H9 (cell line): Measurements from ENCODE around the gene DDX47. TPM values are rescaled to one million over a fixed set of nuclear protein-coding genes. Genes with fewer than 3 reads are reported as not detected.

Experiments
- DNase-seq: peaks from one replicate; pipeline ENCODE4 v3.0.0-alpha.2; 2017
- H2AFZ ChIP-seq: one replicate; pipeline ENCODE4 v1.6.1; 2013; ENCODE audit warnings: mild to moderate bottlenecking, low read length, control low read depth, moderate library complexity
- H2AK5ac ChIP-seq: 2 replicates; pipeline ENCODE4 v1.6.1; 2013; ENCODE audit warnings: low read length, control low read depth, mixed read lengths; ENCODE audit not compliant: insufficient read length
- H2BK120ac ChIP-seq: one replicate; pipeline ENCODE4 v1.6.1; 2013; ENCODE audit warnings: low read depth, mild to moderate bottlenecking, low read length, control low read depth, inconsistent platforms; ENCODE audit not compliant: poor library complexity, severe bottlenecking
- H2BK12ac ChIP-seq: 2 replicates; pipeline ENCODE4 v1.6.1; 2013; ENCODE audit warnings: low read length, control low read depth, mixed read lengths, low read depth; ENCODE audit not compliant: insufficient read length
- H2BK15ac ChIP-seq: 2 replicates; pipeline ENCODE4 v1.6.1; 2013; ENCODE audit warnings: low read depth, low read length, control low read depth
- H2BK20ac ChIP-seq: one replicate; pipeline ENCODE4 v1.6.1; 2013; ENCODE audit warnings: low read depth, mild to moderate bottlenecking, low read length, control low read depth, inconsistent platforms; ENCODE audit not compliant: poor library complexity, severe bottlenecking
- H2BK5ac ChIP-seq: 2 replicates; pipeline ENCODE4 v1.6.1; 2013; ENCODE audit warnings: low read length, control low read depth, mixed read lengths; ENCODE audit not compliant: insufficient read length
- H3K14ac ChIP-seq: 2 replicates; pipeline ENCODE4 v1.6.1; 2013; ENCODE audit warnings: low read length, control low read depth; ENCODE audit not compliant: insufficient read depth
- H3K18ac ChIP-seq: 2 replicates; pipeline ENCODE4 v1.6.1; 2013; ENCODE audit warnings: low read depth, mild to moderate bottlenecking, mixed read lengths, low read length, control low read depth; ENCODE audit not compliant: insufficient read length
- H3K23ac ChIP-seq: 2 replicates; pipeline ENCODE4 v1.6.1; 2013; ENCODE audit warnings: low read length, control low read depth, mixed read lengths, low read depth; ENCODE audit not compliant: insufficient read length
- H3K23me2 ChIP-seq: 2 replicates; pipeline ENCODE4 v1.6.1; 2013; ENCODE audit warnings: low read depth, mild to moderate bottlenecking, mixed read lengths, low read length, control low read depth; ENCODE audit not compliant: insufficient read length, poor library complexity, severe bottlenecking
- H3K27ac ChIP-seq: 2 replicates; pipeline ENCODE4 v1.5.1; 2013; ENCODE audit warnings: low read length, control low read depth, mixed read lengths, low read depth; ENCODE audit not compliant: insufficient read length
- H3K27me3 ChIP-seq: 2 replicates; pipeline ENCODE4 v1.6.1; 2013; ENCODE audit warnings: low read length, control low read depth, inconsistent platforms; ENCODE audit not compliant: insufficient read depth
- H3K4ac ChIP-seq: 2 replicates; pipeline ENCODE4 v1.6.1; 2013; ENCODE audit warnings: low read depth, mild to moderate bottlenecking, control low read depth, inconsistent platforms, low read length, moderate library complexity
- H3K4me1 ChIP-seq: 2 replicates; pipeline ENCODE4 v1.6.1; 2013; ENCODE audit warnings: low read length, control low read depth, inconsistent platforms; ENCODE audit not compliant: insufficient read depth
- H3K4me2 ChIP-seq: 2 replicates; pipeline ENCODE4 v1.6.1; 2013; ENCODE audit warnings: low read length, control low read depth, mixed read lengths; ENCODE audit not compliant: insufficient read length, insufficient read depth
- H3K56ac ChIP-seq: 2 replicates; pipeline ENCODE4 v1.6.1; 2013; ENCODE audit warnings: low read depth, mild to moderate bottlenecking, mixed read lengths, low read length, control low read depth; ENCODE audit not compliant: insufficient read length
- H3K79me1 ChIP-seq: 2 replicates; pipeline ENCODE4 v1.6.1; 2013; ENCODE audit warnings: low read depth, mild to moderate bottlenecking, moderate library complexity, low read length, control low read depth, inconsistent platforms; ENCODE audit not compliant: insufficient read depth, poor library complexity, severe bottlenecking
- H3K79me2 ChIP-seq: 2 replicates; pipeline ENCODE4 v1.6.1; 2013; ENCODE audit warnings: low read length, control low read depth, inconsistent platforms; ENCODE audit not compliant: insufficient read depth
- H3K9ac ChIP-seq: 2 replicates; pipeline ENCODE4 v1.6.1; 2013; ENCODE audit warnings: low read length, control low read depth, mixed read lengths; ENCODE audit not compliant: insufficient read length; ENCODE audit errors: extremely low read depth
- H3K9me3 ChIP-seq: one replicate; pipeline ENCODE4 v1.6.1; 2013; ENCODE audit warnings: low read depth, low read length, inconsistent platforms; ENCODE audit not compliant: control insufficient read depth
- H3T11ph ChIP-seq: one replicate; pipeline ENCODE4 v1.6.1; 2013; ENCODE audit warnings: mild to moderate bottlenecking, low read length, control low read depth, inconsistent platforms
- H4K20me1 ChIP-seq: one replicate; pipeline ENCODE4 v1.6.1; 2013; ENCODE audit not compliant: control insufficient read depth, insufficient read length, insufficient read depth
- H4K5ac ChIP-seq: 2 replicates; pipeline ENCODE4 v1.6.1; 2013; ENCODE audit warnings: low read depth, mild to moderate bottlenecking, mixed read lengths, low read length, control low read depth; ENCODE audit not compliant: insufficient read length
- H4K8ac ChIP-seq: replicated peaks from 2 replicates; pipeline ENCODE4 v1.6.1; 2013; ENCODE audit warnings: low read length, control low read depth, mixed read lengths, low read depth; ENCODE audit not compliant: insufficient read length
- H4K91ac ChIP-seq: 2 replicates; pipeline ENCODE4 v1.6.1; 2013; ENCODE audit warnings: low read depth, mild to moderate bottlenecking, moderate library complexity, mixed read lengths, low read length, control low read depth; ENCODE audit not compliant: insufficient read length
- H3K27ac Mint-ChIP-seq, 3 experiments: 2 replicates in 2 of 3; 3 replicates in 1 of 3; pipeline ENCODE4 v1.8.0; 2020 to 2021; ENCODE audit warnings: mixed read lengths in 3 of 3, mild to moderate bottlenecking in 1 of 3, moderate library complexity in 1 of 3
- H3K27me3 Mint-ChIP-seq: 2 replicates; pipeline ENCODE4 v1.8.0; 2021; ENCODE audit warnings: low read depth, mild to moderate bottlenecking, moderate library complexity, mixed read lengths
- H3K36me3 Mint-ChIP-seq, 3 experiments: 2 replicates in 2 of 3; 3 replicates in 1 of 3; pipeline ENCODE4 v1.8.0; 2020 to 2021; ENCODE audit warnings: low read depth in 3 of 3, mixed read lengths in 3 of 3; ENCODE audit not compliant: insufficient read depth in 1 of 3
- H3K4me1 Mint-ChIP-seq, 2 experiments: 2 replicates each; pipeline ENCODE4 v1.8.0; 2020; ENCODE audit warnings: mixed read lengths in 2 of 2
- H3K4me3 Mint-ChIP-seq, 2 experiments: 2 replicates in 1 of 2; 3 replicates in 1 of 2; pipeline ENCODE4 v1.8.0; 2020 to 2021; ENCODE audit warnings: mild to moderate bottlenecking in 2 of 2, mixed read lengths in 2 of 2, moderate library complexity in 1 of 2
- H3K9me3 Mint-ChIP-seq, 2 experiments: 2 replicates in 1 of 2; 3 replicates in 1 of 2; pipeline ENCODE4 v1.8.0; 2020; ENCODE audit warnings: mild to moderate bottlenecking in 2 of 2, mixed read lengths in 2 of 2, moderate library complexity in 1 of 2
- CTCF ChIP-seq: fragments of 200-600 bp; sonication (generic); conservative IDR thresholded peaks from 3 replicates; pipeline ENCODE4 v1.8.0; 2021; ENCODE audit warnings: antibody characterized with exemption, mild to moderate bottlenecking
- WGBS: extraction: QIAGEN DNeasy Blood & Tissue Kit; methylation state at CpG from one replicate; pipeline ENCODE4 v1.1.7; 2013; ENCODE audit warnings: missing lambda C conversion rate, low lambda C conversion rate, mixed read lengths; ENCODE audit not compliant: insufficient read length; ENCODE audit errors: extremely low coverage; 5-methylcytosine and 5-hydroxymethylcytosine counted together
- total RNA-seq: library from RNA; stranded (reverse); gene quantifications from 2 replicates; pipeline ENCODE4 v1.2.1, GENCODE V29; 2021

The DDX47 gene
- total RNA-seq, 1 experiment from 2014 or later: 78.2 TPM

DNA sequence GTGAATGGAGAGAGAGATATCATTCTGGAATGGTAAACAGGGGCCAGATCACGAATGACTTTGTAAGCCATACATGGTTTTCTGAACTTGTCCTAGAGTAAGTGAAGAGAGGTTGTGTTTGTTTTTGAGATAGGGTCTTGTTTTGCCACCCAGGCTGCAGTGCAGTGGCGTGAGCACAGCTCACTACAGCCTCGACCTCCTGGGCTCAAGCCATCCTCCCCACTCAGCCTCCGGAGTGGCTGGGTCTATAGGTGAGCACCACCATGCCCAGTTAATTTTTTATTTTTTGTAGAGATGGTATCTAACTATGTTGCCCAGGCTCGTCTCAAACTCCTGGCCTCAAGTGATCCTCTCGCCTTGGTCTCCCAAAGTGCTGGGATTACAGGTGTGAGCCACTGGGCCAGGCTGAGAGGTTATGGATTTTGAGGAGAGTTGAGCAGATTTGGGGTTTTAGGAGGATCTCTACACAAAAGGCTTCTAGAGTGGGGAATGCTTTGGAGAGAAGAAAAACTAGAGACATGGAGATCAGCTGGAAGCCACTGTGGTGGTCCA, 58.5 kb downstream of the DDX47 start:
- H2BK15ac ChIP-seq: no peak overlapping the region
- H3K18ac ChIP-seq: no peak overlapping the region
- H3K79me1 ChIP-seq: no peaks in the 10 kb centered on the region
- H2BK20ac ChIP-seq: no peak overlapping the region
- no peak overlapping the region for H3K27ac ChIP-seq
- H3K4me2 ChIP-seq: no peak overlapping the region
- no peak overlapping the region for H3K4ac ChIP-seq
- no peak overlapping the region for H2AK5ac ChIP-seq
- H3K56ac ChIP-seq: no peak overlapping the region
- Mint-ChIP-seq H3K27ac (peak overlapping the region; percentile 7 to 50 (median 50); a peak in 4 of 7 replicates), H3K27me3 (no peaks in the 10 kb centered on the region; the same call in 1 of the 2 replicates), H3K9me3 (no peaks in the 10 kb centered on the region; a peak in 1 of 5 replicates), H3K4me3 (peak overlapping the region in 1 of 2 experiments; percentile 57; a peak in 2 of 5 replicates), H3K36me3 (peaks cover 0 to 4% (median 0%) of the 10 kb centered on the region in 3 experiments; a peak in 3 of 7 replicates), H3K4me1 (peaks cover 23 to 46% of the 10 kb centered on the region in 2 experiments)
- no peak overlapping the region for H2BK120ac ChIP-seq
- H2AFZ ChIP-seq: no peak overlapping the region
- H4K91ac ChIP-seq: no peak overlapping the region
- no peaks in the 10 kb centered on the region for H4K20me1 ChIP-seq
- H3K9me3 ChIP-seq: no peaks in the 10 kb centered on the region
- no peak overlapping the region for H3T11ph ChIP-seq
- DNase-seq: no peak
- no peaks in the 10 kb centered on the region for H3K79me2 ChIP-seq
- H2BK5ac ChIP-seq: no peak overlapping the region
- no peak overlapping the region for H4K5ac ChIP-seq
- TF ChIP-seq CTCF: no peak
- H3K27me3 ChIP-seq: no peaks in the 10 kb centered on the region
- no peak overlapping the region for H3K9ac ChIP-seq
- H3K4me1 ChIP-seq: peaks cover 16% of the 10 kb centered on the region; the same call in 1 of the 2 replicates
- no peak overlapping the region for H3K23ac ChIP-seq
- WGBS: no CpG with 5 or more reads among the region's 6 CpGs
- no peak overlapping the region for H2BK12ac ChIP-seq
- no peak overlapping the region for H4K8ac ChIP-seq
- H3K14ac ChIP-seq: no peak overlapping the region
- H3K23me2 ChIP-seq: no peaks in the 10 kb centered on the region
